ENCODE data around the gene MAPKAP1.

The MAPKAP1 gene

DNA sequence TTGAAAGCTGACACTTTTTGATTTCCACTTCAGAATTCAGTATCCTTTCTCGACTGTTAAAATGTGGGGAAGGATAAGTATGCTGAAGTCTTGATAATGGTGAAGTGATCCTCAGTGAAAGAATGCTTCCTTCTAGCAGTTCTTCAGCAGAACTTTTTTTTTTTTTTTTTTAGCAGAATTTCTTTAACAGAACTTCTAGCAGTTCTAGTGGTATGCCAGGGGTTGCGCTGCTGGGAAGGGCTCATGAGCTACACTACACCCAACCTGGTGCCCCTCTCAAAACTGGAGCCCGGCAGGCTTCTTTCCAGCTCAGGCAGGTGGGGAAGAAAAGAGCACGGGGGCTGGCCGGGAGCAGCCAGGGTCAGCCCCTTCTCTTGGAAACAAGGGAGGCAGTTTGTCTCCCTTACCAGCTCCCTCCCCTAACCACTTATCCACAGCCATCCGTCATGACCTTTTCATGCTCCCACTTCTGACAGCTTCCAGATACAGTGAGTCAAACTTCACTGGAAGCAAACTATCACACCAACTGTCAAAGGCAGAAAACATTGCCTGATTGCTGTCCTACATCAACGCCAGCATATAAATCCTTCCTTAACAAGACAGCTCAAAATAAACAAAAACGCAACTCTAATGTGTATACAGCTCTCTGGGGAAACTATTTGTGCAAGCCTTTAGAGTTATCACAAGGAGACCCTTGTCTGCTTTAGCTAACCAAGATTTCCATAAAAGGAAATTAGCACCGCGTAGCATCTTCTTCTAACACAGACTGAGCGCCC is 233.9 kb downstream of the MAPKAP1 start:
- DNase-seq, result peak; percentile 40

DNA sequence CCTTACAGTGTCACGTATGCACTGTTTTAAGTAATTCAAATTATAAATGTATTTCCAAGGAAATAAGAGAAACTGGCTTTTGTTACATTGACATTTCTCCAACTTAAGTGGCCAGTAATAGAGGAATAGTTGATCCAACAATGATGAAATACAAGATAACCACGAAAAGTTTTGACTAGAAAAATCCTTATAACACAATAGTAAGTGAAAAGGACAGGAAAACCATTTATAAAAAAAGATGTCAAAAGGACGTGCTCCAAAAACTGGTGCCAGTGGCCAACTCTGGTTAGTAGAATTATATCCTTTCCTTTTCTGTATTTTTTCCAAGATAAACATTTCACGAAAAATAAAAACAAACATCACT is 234.5 kb downstream of the MAPKAP1 start:
- DNase-seq, result no peak

GRCh38 chr9:125470767-125471580 is 236.0 kb downstream of the MAPKAP1 start:
- no peak for DNase-seq

GRCh38 chr9:125470189-125470588 is 236.8 kb downstream of the MAPKAP1 start:
- no peak for DNase-seq

DNA sequence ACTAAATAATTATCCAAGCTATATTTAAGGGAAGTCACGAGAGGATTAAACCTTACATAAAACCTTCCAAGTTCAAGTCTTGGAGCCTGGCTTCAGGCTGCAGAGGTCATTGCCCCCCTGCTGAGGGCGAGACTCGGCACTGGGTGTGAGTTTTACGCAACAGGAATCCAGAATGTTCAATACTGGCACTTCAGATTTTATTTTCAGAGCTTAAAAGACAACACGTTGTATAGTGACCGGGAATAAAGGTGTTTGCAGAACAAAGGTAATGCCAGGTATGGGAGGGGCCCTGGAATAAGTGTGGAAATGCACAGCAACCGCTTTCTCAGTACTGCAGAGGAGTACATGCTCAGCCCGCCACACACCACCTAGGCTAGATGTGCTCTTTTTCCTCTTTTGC is 238.4 kb downstream of the MAPKAP1 start:
- no peak for DNase-seq

GRCh38 chr9:125467116-125467740 is 239.8 kb downstream of the MAPKAP1 start:
- DNase-seq, result no peak

DNA sequence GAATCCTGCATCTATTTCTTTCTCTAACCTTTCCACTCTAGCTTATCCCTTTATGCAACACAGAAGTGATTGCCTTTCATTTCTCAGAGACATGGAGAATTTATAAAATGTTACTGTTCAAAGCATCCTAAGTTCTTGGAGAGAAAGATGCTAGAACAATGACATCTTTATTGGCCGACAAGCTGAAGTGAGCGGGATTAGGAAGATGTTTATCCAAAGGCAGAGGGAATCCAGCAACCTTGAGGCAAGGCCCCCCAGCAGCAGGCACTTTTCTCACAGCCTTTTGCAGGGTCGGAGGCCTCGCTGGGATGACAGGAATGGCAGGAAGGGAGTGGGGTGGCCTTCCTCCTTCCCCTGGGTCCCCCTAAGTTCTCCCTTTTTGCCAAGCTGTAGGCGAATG is 240.6 kb downstream of the MAPKAP1 start:
- no peak for DNase-seq

- peak; percentile 88 for DNase-seq
Measured at GRCh38 chr9:125464591-125465385, 242.2 kb downstream of the MAPKAP1 start.

DNA sequence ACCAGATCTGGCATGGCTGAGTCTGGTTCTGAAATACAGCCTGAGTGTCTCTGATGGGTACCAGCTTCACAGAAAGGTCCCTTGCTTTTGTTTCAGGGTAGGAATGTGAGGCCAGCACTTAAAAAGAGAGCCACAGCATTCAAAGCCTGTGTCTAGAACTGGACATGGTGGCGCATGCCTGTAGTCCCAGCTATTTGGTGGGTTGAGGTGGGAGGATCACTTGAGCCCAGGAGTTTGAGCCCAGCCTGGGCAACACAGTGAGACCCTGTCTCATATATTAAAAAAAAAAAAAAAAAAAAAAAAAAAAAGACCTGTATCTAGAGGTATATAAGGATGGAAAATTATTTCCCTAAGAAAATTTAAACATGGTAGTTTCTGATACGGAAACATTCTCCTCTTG is 243.1 kb downstream of the MAPKAP1 start:
- no peak for DNase-seq

DNA sequence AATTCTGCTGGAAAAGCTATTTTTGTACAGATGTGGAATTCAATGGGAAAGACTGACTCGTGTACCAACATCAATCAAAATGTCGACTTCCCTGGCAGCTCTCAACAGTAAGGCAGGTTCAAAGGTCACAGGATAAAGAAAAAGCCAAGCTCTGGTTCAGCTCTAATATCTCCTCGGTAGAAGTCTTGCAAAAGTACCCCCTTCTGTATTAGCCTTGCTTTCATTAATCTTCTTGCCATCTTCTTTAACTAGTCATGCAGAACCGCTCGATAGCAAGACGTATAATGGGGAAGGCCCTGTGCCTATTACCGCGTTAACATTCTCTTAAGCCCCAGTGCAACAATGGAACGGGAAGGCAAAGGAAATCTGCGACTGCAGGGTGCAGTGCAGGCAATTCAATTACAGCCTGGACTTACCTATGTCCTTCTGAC is 244.1 kb downstream of the MAPKAP1 start:
- no peak for DNase-seq

DNA sequence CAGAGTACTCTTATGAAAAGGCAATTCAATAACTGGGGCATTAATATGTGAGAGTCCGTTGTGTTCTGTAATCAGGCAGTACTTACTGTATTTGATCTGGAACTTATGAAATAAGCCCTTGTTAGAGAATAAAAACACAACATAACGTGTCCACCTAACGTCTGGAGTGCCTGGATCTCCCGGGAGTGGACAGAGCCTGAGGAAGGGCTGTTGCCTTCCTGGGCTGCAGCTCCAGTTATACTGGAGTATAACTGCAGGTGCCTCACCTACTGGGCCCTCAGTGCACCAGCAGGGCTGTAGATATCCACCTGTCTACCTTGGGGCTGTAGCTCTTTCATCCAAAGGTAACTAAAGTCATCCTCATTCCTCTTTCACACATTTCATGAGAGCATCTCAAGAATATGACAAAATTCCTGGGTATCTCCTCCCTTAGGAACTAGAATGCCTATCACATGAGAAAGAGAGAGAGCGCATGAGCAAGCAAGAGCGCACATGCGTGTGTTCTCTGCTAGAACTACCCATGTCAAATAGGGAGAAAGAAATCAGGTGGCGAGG is 245.3 kb downstream of the MAPKAP1 start:
- no peak for DNase-seq

DNA sequence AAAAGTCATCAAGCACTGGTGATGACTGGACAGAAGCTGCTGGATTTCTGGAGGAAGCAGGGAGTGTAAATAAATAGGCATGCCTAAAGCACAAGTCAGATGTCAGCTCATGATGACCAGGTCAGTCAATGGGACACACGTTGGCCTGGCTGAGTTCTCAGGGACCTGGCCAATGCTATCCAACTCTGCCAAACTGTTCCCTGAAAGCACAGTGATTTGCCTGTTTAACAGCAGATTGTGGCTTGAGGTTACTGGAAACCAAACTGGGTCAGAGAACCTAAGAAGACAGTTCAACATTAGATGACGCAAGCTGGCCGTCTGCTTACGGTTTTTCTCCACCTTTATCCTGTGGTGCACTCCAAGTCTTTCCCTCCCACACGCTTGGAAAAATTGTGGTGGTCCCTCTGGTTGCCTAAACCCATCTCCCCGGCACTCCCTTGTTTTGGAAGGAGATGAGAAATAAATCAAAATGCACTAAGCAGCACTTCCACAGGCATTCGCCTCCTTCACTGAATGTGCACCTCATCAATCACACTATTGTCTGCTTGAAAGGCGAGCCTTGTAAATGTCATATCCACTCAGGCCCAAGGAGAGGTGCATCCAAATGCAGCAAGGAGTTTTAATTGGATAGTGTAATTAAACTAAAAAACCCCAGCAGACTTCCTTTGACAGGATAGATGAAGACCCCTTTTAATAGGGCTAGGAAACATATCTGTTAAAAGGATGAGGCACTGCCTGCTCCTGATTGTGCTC is 245.9 kb downstream of the MAPKAP1 start:
- DNase-seq, result no peak

DNA sequence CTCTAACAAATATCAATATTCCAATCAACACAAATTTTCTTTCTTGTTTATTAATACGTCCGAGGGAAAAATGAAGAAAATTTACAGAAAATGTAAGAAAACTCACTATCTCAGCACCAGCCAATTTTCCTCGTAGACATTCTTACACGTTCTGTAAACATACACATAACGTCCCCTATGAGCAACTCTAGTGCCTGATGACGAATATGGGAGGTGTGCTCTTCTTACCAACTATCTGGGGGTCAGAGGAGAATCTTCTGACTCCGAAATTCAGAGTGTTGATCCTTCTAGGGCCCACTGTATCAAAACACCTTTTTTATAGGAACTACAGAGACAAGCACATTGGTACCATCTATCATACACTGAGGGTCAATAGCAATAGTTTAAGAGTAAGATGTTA is 246.7 kb downstream of the MAPKAP1 start:
- DNase-seq, result no peak

DNA sequence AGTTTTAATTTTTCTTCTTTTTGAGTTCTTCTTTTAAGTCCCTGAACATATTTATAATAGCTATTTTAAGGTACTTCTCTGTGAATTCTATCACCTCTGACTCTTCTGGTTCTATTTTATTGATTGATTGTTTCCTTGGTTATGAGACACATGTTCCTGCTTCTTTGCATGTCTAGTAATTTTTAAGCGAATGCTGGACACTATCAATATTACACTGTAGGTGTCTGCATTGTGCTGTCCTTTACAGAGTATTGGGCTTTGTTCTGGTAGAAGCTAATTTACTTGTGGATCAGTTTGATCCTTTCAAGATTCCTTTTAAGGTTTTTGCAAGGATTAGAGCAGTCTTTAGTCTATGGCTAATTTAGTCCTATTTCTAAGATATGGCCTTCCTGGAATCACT is 249.7 kb downstream of the MAPKAP1 start:
- DNase-seq, result no peak

- no peak for DNase-seq
Measured at GRCh38 chr9:125455876-125456275, 251.1 kb downstream of the MAPKAP1 start.

GRCh38 chr9:125455132-125455531 is 251.9 kb downstream of the MAPKAP1 start:
- no peak for DNase-seq

- DNase-seq, result no peak
Measured at GRCh38 chr9:125447202-125447802, 259.7 kb downstream of the MAPKAP1 start.

DNA sequence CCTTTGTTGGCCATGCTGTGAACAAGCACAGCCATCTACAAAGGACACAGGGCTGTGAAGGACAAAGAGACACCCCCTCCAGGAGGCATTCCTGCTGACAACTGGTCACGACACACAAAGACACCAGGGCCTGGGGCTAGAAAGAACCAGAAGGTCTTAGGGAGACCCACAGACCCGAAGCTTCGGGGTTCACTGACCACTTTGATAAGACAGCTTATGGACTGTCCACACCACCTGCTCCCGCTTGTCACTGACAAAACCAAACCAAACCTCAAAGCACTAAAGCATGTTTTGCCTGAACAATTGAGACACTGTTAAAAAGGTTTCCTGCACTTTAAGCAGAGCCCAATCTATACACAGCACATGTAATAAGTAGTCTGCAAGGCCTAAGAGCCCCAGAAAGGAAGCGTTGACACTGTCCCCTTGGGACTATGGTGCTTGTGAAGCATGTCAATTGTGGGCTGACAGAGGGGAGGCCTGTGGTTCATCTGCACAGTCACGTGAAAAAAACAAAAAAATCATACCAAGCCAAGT is 260.4 kb downstream of the MAPKAP1 start:
- DNase-seq, result no peak

- DNase-seq, result no peak
Measured at GRCh38 chr9:125444956-125445506, 262.0 kb downstream of the MAPKAP1 start.

- no peak for DNase-seq
Measured at GRCh38 chr9:125444166-125444565, 262.8 kb downstream of the MAPKAP1 start.

DNA sequence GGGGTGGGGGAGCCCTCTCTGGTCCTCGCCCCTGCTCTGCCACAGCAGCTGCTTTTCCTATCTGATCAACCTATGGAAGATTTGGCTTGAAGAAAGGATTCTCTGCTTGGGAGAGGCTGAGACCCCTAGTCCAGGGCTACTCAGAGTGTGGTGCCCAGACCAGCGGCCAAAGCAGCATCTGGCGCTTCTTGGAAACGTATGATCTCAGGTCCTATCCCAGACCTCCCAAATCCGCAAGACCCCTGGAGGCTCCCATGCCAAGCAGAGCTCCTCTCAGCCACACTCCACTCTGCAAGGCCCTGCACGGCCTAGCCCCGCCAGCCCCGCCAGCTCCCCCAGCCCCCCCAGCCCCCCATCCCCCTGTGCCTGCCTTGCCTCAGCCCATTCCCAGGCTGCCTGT is 263.6 kb downstream of the MAPKAP1 start:
- DNase-seq, result no peak

Measured in NCI-H1105 treated with DMSO at 0.1 percent for 48 hours (cell line).